OCI-LY3 (cell line): ENCODE data around the gene TADA3.

Source experiments
- EZH2phosphoT487 ChIP-seq: fragments of 200-600 bp; shearing (Covaris generic); IDR thresholded peaks from 2 replicates; pipeline ENCODE4 v1.6.1; 2018; ENCODE audit warnings: antibody characterized with exemption, mixed run types, low read depth
- TF ChIP-seq, protein P1 (sequence below): fragments of 200-600, 300-600 bp; sonication (generic); IDR thresholded peaks from 2 replicates; pipeline ENCODE4 v1.5.1; 2014; ENCODE audit warnings: antibody characterized with exemption, low read length, low read depth

DNA sequence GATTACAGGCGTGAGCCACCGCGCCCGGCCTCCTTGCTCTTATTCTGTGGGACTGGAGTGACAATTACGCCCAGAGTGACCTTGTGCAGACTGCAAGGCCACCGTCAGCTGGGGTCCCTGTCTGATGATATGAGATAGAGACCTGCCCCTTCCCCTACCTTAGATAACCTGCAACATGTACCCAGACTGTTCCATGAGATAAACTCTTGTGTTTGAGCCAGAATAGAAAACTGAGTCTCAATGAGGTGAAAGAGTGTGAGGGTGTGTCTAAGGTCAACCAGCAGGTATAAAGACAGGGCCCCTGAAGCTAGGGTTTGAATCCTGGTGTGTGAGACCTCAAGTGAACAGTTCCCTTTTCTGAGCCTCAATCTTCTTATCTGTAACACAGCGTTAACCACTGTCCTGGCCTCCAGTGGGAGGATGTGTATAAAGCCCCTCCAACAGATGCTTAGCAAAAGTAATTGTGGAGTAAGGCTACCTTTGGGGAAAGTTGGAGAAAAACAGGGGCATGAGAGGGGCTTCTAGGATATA is 6.0 kb downstream of the TADA3 start:
- TF ChIP-seq, protein P1, sequence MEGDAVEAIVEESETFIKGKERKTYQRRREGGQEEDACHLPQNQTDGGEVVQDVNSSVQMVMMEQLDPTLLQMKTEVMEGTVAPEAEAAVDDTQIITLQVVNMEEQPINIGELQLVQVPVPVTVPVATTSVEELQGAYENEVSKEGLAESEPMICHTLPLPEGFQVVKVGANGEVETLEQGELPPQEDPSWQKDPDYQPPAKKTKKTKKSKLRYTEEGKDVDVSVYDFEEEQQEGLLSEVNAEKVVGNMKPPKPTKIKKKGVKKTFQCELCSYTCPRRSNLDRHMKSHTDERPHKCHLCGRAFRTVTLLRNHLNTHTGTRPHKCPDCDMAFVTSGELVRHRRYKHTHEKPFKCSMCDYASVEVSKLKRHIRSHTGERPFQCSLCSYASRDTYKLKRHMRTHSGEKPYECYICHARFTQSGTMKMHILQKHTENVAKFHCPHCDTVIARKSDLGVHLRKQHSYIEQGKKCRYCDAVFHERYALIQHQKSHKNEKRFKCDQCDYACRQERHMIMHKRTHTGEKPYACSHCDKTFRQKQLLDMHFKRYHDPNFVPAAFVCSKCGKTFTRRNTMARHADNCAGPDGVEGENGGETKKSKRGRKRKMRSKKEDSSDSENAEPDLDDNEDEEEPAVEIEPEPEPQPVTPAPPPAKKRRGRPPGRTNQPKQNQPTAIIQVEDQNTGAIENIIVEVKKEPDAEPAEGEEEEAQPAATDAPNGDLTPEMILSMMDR: no peak
- no peak for TF ChIP-seq EZH2phosphoT487
